ENCODE data around the gene C16orf46. TPM values are rescaled to one million over a fixed set of nuclear protein-coding genes. Genes with fewer than 3 reads are reported as not detected.

The C16orf46 gene
- total and polyA plus RNA-seq, 2 donors (not counting 3 experiments of a cell fraction or from before 2014, with no cell fraction given) = 0.26 TPM; not detected in 1

DNA sequence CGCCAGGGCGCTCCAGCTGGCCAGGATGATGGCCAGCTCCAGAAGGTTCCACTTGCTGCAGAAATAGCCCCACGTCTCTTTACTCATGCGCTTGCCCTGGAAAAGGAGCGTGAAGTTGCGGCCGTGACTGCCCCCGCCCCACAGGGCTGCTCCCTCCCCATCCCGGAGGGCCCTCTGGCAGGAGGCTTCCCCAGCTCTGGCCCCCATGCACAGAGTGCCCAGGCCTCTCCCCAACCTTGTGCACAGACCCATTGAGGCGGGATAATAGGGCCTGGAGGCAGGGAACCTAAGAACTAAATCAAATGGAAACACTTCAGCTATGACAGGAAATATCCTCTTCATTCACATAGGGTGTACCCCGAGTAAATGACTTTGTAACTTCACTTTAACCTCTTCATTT, 40.4 kb upstream of the C16orf46 start:
- H3K9me3 ChIP-seq (replicated peaks; ENCODE audit: control insufficient read depth, insufficient read depth, low read length) = no peaks in the 10 kb centered on the region
- H3K9ac ChIP-seq (replicated peaks; ENCODE audit: extremely low read depth, insufficient read depth, low read length) = no peak overlapping the region
- no peaks in the 10 kb centered on the region for H3K79me2 ChIP-seq (ENCODE audit: control insufficient read depth, insufficient read depth, low read length)
- dilution Hi-C loops (cut with MboI; ENCODE audit: extremely low pct_ligation_motif_present, low sequenced_read_pairs) (no loop called here), intact Hi-C loops (cut with micrococcal nuclease) (no loop called here)
- ChIA-PET POLR2A (no interaction called here), CTCF (interaction anchor here (0.9 kb wide), 1 partner anchor 8 kb away, joined by 3 read pairs; no protein-coding TSS in a partner anchor)
- TF ChIP-seq POLR2A (IDR thresholded peaks at IDR 0.05; ENCODE audit: low read depth, low read length) = no peak
- TF ChIP-seq GATA2 (IDR thresholded peaks at IDR 0.05; ENCODE audit: insufficient read depth, insufficient read length, low read depth, low read length) = no peak
- TF ChIP-seq FOS (IDR thresholded peaks at IDR 0.05; ENCODE audit: borderline replicate concordance, insufficient read depth, low read length) = no peak
- TF ChIP-seq, protein P1, sequence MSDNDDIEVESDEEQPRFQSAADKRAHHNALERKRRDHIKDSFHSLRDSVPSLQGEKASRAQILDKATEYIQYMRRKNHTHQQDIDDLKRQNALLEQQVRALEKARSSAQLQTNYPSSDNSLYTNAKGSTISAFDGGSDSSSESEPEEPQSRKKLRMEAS (IDR thresholded peaks at IDR 0.05; ENCODE audit: insufficient read depth, insufficient read length) = no peak
- TF ChIP-seq JUN (IDR thresholded peaks at IDR 0.05; ENCODE audit: borderline replicate concordance, insufficient read depth, insufficient read length, low read depth) = no peak
- TF ChIP-seq MYC (IDR thresholded peaks at IDR 0.05; ENCODE audit: low read depth, low read length) = no peak
- TF ChIP-seq POLR2AphosphoS5 (IDR thresholded peaks at IDR 0.05; ENCODE audit: insufficient read depth, low read depth, low read length) = no peak
- no peak for TF ChIP-seq EZH2 (IDR thresholded peaks at IDR 0.05; ENCODE audit: borderline replicate concordance, low read depth, low read length, severe bottlenecking)
- TF ChIP-seq CTCF (IDR thresholded peaks at IDR 0.05; ENCODE audit: extremely low read depth in 1 of 2, insufficient read depth in 1 of 2, low read depth in 1 of 2, low read length in 2 of 2) = no peak
- H3K9me1 ChIP-seq (replicated peaks; ENCODE audit: control insufficient read depth, extremely low read depth, insufficient read depth, low read length) = no peaks in the 10 kb centered on the region
- no peak overlapping the region for H3K27ac ChIP-seq (ENCODE audit: insufficient read depth, low read depth, low read length)
- H4K20me1 ChIP-seq (replicated peaks; ENCODE audit: control insufficient read depth, extremely low read depth, insufficient read depth, low read length) = no peaks in the 10 kb centered on the region
- H3K4me2 ChIP-seq (ENCODE audit: insufficient read depth, low read length) = no peak overlapping the region
- no peak overlapping the region for H2AFZ ChIP-seq (ENCODE audit: low read depth, low read length)
- no peaks in the 10 kb centered on the region for H3K27me3 ChIP-seq (ENCODE audit: control insufficient read depth in 2 of 2, insufficient read depth in 2 of 2, low read length in 2 of 2)
- no peaks in the 10 kb centered on the region for H3K4me1 ChIP-seq (ENCODE audit: control insufficient read depth, extremely low read depth, insufficient read depth, low read length)
- BruUV-seq (replicated peaks) = no TSS peak
- no peaks in the 10 kb centered on the region for H3K36me3 ChIP-seq (ENCODE audit: control insufficient read depth in 2 of 2, extremely low read depth in 1 of 2, insufficient read depth in 2 of 2, low read length in 2 of 2)
- H3K4me3 ChIP-seq (replicated peaks in 1 of 3; ENCODE audit: insufficient read depth in 1 of 3, low read depth in 1 of 3, low read length in 3 of 3) = no peak overlapping the region
- no peak for FAIRE-seq
- DNase-seq (ENCODE audit: low read depth, low spot score) = no peak

Measured in endothelial cell of umbilical vein (primary cell).